Neutrophil (primary cell): ENCODE measurements around the gene C13orf46.

Source experiments
- H3K27ac ChIP-seq: fragments of 200-600 bp; sonication (generic); 2 replicates; pipeline ENCODE4 v1.5.1; 2016; ENCODE audit warnings: mild to moderate bottlenecking, moderate library complexity
- H3K27me3 ChIP-seq: fragments of 200-600 bp; sonication (generic); 2 replicates; pipeline ENCODE4 v1.6.0; 2016; ENCODE audit warnings: mild to moderate bottlenecking
- H3K36me3 ChIP-seq: fragments of 200-600 bp; sonication (generic); 2 replicates; pipeline ENCODE4 v1.5.1; 2017
- H3K4me1 ChIP-seq, 2 experiments: fragments of 200-600 bp in 1 of 2; sonication (generic) in 1 of 2; 1 replicate in 1 of 2; 2 replicates in 1 of 2; pipeline versions ENCODE4 v1.5.1 to v1.6.1; 2013 to 2016; ENCODE audit warnings: low read depth in 1 of 2, low read length in 1 of 2, mild to moderate bottlenecking in 1 of 2, moderate library complexity in 1 of 2; ENCODE audit not compliant: control insufficient read depth in 1 of 2, insufficient read depth in 1 of 2
- H3K4me3 ChIP-seq, 2 experiments: fragments of 200-600 bp in 1 of 2; sonication (generic) in 1 of 2; 1 replicate in 1 of 2; 2 replicates in 1 of 2; pipeline ENCODE4 v1.5.1; 2013 to 2016; ENCODE audit warnings: low read depth in 1 of 2, low read length in 1 of 2, mild to moderate bottlenecking in 1 of 2, moderate library complexity in 1 of 2
- H3K9me3 ChIP-seq: fragments of 200-600 bp; sonication (generic); 2 replicates; pipeline ENCODE4 v1.5.1; 2016
- TF ChIP-seq, protein P1 (sequence below): fragments of 200-600 bp; sonication (generic); IDR thresholded peaks from 2 replicates; pipeline ENCODE4 v1.5.1; 2016; ENCODE audit warnings: antibody characterized with exemption

The C13orf46 gene

GRCh38 chr13:113976711-113977684 lies 3.1 kb upstream of the C13orf46 start:
- peaks cover 85% of the 10 kb centered on the region for H3K36me3 ChIP-seq
- TF ChIP-seq, protein P1, sequence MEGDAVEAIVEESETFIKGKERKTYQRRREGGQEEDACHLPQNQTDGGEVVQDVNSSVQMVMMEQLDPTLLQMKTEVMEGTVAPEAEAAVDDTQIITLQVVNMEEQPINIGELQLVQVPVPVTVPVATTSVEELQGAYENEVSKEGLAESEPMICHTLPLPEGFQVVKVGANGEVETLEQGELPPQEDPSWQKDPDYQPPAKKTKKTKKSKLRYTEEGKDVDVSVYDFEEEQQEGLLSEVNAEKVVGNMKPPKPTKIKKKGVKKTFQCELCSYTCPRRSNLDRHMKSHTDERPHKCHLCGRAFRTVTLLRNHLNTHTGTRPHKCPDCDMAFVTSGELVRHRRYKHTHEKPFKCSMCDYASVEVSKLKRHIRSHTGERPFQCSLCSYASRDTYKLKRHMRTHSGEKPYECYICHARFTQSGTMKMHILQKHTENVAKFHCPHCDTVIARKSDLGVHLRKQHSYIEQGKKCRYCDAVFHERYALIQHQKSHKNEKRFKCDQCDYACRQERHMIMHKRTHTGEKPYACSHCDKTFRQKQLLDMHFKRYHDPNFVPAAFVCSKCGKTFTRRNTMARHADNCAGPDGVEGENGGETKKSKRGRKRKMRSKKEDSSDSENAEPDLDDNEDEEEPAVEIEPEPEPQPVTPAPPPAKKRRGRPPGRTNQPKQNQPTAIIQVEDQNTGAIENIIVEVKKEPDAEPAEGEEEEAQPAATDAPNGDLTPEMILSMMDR, result no peak
- no peak overlapping the region for H3K27ac ChIP-seq
- H3K9me3 ChIP-seq, result no peaks in the 10 kb centered on the region
- H3K4me3 ChIP-seq, result no peak overlapping the region
- H3K27me3 ChIP-seq, result no peaks in the 10 kb centered on the region
- no peaks in the 10 kb centered on the region for H3K4me1 ChIP-seq

GRCh38 chr13:113975416-113975815 lies 1.5 kb upstream of the C13orf46 start:
- H3K27ac ChIP-seq, result no peak overlapping the region
- peaks cover 69% of the 10 kb centered on the region for H3K36me3 ChIP-seq
- no peaks in the 10 kb centered on the region for H3K27me3 ChIP-seq
- no peak overlapping the region for H3K4me3 ChIP-seq
- no peaks in the 10 kb centered on the region for H3K9me3 ChIP-seq
- TF ChIP-seq, protein P1, result no peak
- no peaks in the 10 kb centered on the region for H3K4me1 ChIP-seq

- Histone ChIP-seq H3K9me3 (no peaks in the 10 kb centered on the region), H3K27me3 (no peaks in the 10 kb centered on the region), H3K27ac (no peak overlapping the region), H3K36me3 (peaks cover 61% of the 10 kb centered on the region), H3K4me1 (no peaks in the 10 kb centered on the region), H3K4me3 (no peak overlapping the region)
- TF ChIP-seq, protein P1, result no peak
Observed at GRCh38 chr13:113974304-113975281, 717 bp upstream of the C13orf46 start.

GRCh38 chr13:113972451-113973217 lies 1.2 kb downstream of the C13orf46 start:
- H3K9me3 ChIP-seq, result no peaks in the 10 kb centered on the region
- no peaks in the 10 kb centered on the region for H3K4me1 ChIP-seq
- H3K27ac ChIP-seq, result no peak overlapping the region
- no peaks in the 10 kb centered on the region for H3K27me3 ChIP-seq
- TF ChIP-seq, protein P1, result no peak
- peaks cover 41% of the 10 kb centered on the region for H3K36me3 ChIP-seq
- no peak overlapping the region for H3K4me3 ChIP-seq
